HepG2 (cell line): ENCODE data around the gene PMVK. TPM values are rescaled to one million over a fixed set of nuclear protein-coding genes. Genes with fewer than 3 reads are reported as not detected.
A peak's percentile ranks its signal among the peaks of the same experiment; 100 is the strongest.

Source experiments
- HCFC1 ChIP-seq: fragments of 150-350 bp; IDR thresholded peaks from 2 replicates; pipeline ENCODE4 v1.6.1; 2014; ENCODE audit warnings: low read depth, low read length
- HNRNPH1 ChIP-seq: fragments of 200-400 bp; formaldehyde crosslinking; optimal IDR thresholded peaks from 2 replicates; pipeline ENCODE3; 2017; ENCODE audit warnings: mild to moderate bottlenecking, low read depth, low read length
- MAFK ChIP-seq, 2 experiments: IDR thresholded peaks in 1 of 2; conservative IDR thresholded peaks in 1 of 2; 2 replicates each; pipeline ENCODE4 v1.6.1; 2011; ENCODE audit warnings: improper control_type of control experiment in 2 of 2, low read length in 2 of 2
- PCBP2 ChIP-seq: fragments of 200-400 bp; formaldehyde crosslinking; optimal IDR thresholded peaks from 2 replicates; pipeline ENCODE3; 2018; ENCODE audit warnings: low read length, low read depth; ENCODE audit not compliant: poor library complexity, severe bottlenecking
- TEAD2 ChIP-seq: sonication (generic); formaldehyde crosslinking; IDR thresholded peaks from 2 replicates; pipeline ENCODE4 v1.9.0; 2021; ENCODE audit warnings: missing genetic modification reagents
- ZC3H4 ChIP-seq: sonication (generic); formaldehyde crosslinking; IDR thresholded peaks from 2 replicates; pipeline ENCODE4 v1.4.0; 2020; ENCODE audit warnings: missing genetic modification reagents, borderline replicate concordance
- ZNF343 ChIP-seq: sonication (generic); formaldehyde crosslinking; IDR thresholded peaks from 2 replicates; pipeline ENCODE4 v1.4.0; 2020; ENCODE audit warnings: mild to moderate bottlenecking, missing genetic modification reagents
- ZNF383 ChIP-seq: sonication (generic); formaldehyde crosslinking; IDR thresholded peaks from 2 replicates; pipeline ENCODE4 v1.4.0; 2020; ENCODE audit warnings: missing genetic modification reagents, mild to moderate bottlenecking, borderline replicate concordance
- polyA plus RNA-seq, 8 experiments: library from polyadenylated mRNA; depleted of rRNA in 3 of 8; stranded (reverse) in 7 of 8; unstranded in 1 of 8; fragments of >200 nt; fragmentation: Illumina TruSeq in 4 of 8; extraction: Trizol in 4 of 8; gene quantifications; 2 replicates each; pipeline versions ENCODE4 v1.2.1 to v1.2.3, GENCODE V29; 2011 to 2016; ENCODE audit warnings: low read depth in 4 of 8, missing spikeins in 1 of 8, mixed read lengths in 1 of 8; ENCODE audit not compliant: insufficient read depth in 1 of 8
- total RNA-seq, 5 experiments: library from RNA; depleted of rRNA; stranded (reverse); fragments of >200 nt; fragmentation: Illumina TruSeq; extraction: Trizol; gene quantifications; 2 replicates each; pipeline ENCODE4 v1.2.3, GENCODE V29; 2016; ENCODE audit warnings: low read depth in 1 of 5
- TF ChIP-seq, protein P1 (sequence below): sonication (generic); formaldehyde crosslinking; IDR thresholded peaks from 2 replicates; pipeline ENCODE4 v1.4.0; 2020; ENCODE audit warnings: missing genetic modification reagents
- TF ChIP-seq, protein P2 (sequence below): sonication (generic); formaldehyde crosslinking; IDR thresholded peaks from 2 replicates; pipeline ENCODE4 v1.4.0; 2020; ENCODE audit warnings: missing genetic modification reagents, borderline replicate concordance
- TF ChIP-seq, protein P3 (sequence below): sonication (generic); formaldehyde crosslinking; IDR thresholded peaks from 2 replicates; pipeline ENCODE4 v1.5.1; 2020; ENCODE audit warnings: missing genetic modification reagents, mild to moderate bottlenecking, borderline replicate concordance
- TF ChIP-seq, protein P4 (sequence below): sonication (generic); formaldehyde crosslinking; IDR thresholded peaks from 2 replicates; pipeline ENCODE4 v1.4.0; 2020; ENCODE audit warnings: mild to moderate bottlenecking, missing genetic modification reagents
- TF ChIP-seq, protein P5 (sequence below): sonication (generic); formaldehyde crosslinking; IDR thresholded peaks from 2 replicates; pipeline ENCODE4 v1.4.0; 2020; ENCODE audit warnings: mild to moderate bottlenecking, missing genetic modification reagents
- TF ChIP-seq, protein P6 (sequence below): IDR thresholded peaks from 2 replicates; pipeline ENCODE4 v1.6.1; 2016; ENCODE audit warnings: low read depth, borderline replicate concordance
- TF ChIP-seq, protein P7 (sequence below): sonication (generic); formaldehyde crosslinking; IDR thresholded peaks from 2 replicates; pipeline ENCODE4 v1.5.1; 2020; ENCODE audit warnings: mild to moderate bottlenecking, missing genetic modification reagents

Gene PMVK
- total and polyA plus RNA-seq, 2 of the 13 experiments (the other 11 are each of a cell fraction or from before 2014, with no cell fraction given) = 3.9 to 12.6 TPM

DNA sequence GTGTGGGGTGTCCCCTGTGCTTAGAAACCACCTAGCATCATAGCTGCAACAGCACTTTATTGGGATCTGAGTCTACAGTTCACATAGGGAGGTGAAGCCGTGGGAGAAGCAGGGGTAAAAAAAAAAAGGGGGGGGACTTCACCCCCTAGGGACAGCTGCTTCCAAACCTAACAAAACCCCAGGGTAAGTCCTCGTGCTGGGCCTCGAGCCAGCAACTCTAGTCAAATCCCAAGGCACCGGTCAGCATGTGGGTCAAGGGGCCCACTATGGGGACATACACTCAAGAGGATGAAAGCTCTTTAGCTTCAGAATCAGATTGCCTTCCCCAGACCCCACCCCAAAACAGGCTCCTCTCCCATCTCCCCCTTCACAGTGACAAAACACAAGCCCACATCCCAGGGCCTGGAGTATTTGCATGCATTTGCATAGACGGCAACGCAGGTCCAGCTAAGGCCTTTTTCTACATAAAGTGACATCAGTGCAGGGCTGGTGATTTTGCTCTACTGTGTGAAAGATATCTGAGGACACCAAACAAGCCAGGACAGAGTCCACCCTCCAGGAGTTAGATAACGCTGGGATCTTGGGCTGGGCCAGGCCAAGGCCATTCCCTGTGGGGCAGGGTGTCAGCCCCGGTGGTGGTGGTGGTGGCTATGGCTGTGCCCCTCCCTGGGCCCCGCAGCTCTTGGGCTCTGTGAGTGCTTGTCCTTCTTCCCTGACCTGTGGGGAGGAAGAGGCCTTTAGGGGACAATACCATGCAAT is 8.1 kb upstream of the PMVK start (continued):
- TF ChIP-seq HCFC1 (no peak), TEAD2 (CRISPR knock-in tag) (no peak), MAFK (conservative IDR thresholded peaks at IDR 0.05 in 1 of 2, IDR thresholded peaks at IDR 0.05 in 1 of 2; ENCODE audit: low read length in 2 of 2) (no peak), PCBP2 (no peak), ZC3H4 (CRISPR knock-in tag) (no peak), ZNF383 (CRISPR knock-in tag) (no peak), ZNF343 (no peak), HNRNPH1 (no peak)
- TF ChIP-seq, protein P1, sequence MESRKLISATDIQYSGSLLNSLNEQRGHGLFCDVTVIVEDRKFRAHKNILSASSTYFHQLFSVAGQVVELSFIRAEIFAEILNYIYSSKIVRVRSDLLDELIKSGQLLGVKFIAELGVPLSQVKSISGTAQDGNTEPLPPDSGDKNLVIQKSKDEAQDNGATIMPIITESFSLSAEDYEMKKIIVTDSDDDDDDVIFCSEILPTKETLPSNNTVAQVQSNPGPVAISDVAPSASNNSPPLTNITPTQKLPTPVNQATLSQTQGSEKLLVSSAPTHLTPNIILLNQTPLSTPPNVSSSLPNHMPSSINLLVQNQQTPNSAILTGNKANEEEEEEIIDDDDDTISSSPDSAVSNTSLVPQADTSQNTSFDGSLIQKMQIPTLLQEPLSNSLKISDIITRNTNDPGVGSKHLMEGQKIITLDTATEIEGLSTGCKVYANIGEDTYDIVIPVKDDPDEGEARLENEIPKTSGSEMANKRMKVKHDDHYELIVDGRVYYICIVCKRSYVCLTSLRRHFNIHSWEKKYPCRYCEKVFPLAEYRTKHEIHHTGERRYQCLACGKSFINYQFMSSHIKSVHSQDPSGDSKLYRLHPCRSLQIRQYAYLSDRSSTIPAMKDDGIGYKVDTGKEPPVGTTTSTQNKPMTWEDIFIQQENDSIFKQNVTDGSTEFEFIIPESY (CRISPR knock-in tag) = no peak
- TF ChIP-seq, protein P2, sequence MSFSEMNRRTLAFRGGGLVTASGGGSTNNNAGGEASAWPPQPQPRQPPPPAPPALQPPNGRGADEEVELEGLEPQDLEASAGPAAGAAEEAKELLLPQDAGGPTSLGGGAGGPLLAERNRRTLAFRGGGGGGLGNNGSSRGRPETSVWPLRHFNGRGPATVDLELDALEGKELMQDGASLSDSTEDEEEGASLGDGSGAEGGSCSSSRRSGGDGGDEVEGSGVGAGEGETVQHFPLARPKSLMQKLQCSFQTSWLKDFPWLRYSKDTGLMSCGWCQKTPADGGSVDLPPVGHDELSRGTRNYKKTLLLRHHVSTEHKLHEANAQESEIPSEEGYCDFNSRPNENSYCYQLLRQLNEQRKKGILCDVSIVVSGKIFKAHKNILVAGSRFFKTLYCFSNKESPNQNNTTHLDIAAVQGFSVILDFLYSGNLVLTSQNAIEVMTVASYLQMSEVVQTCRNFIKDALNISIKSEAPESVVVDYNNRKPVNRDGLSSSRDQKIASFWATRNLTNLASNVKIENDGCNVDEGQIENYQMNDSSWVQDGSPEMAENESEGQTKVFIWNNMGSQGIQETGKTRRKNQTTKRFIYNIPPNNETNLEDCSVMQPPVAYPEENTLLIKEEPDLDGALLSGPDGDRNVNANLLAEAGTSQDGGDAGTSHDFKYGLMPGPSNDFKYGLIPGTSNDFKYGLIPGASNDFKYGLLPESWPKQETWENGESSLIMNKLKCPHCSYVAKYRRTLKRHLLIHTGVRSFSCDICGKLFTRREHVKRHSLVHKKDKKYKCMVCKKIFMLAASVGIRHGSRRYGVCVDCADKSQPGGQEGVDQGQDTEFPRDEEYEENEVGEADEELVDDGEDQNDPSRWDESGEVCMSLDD = peak; percentile 12; the same call in 1 of the 2 replicates
- TF ChIP-seq, protein P3, sequence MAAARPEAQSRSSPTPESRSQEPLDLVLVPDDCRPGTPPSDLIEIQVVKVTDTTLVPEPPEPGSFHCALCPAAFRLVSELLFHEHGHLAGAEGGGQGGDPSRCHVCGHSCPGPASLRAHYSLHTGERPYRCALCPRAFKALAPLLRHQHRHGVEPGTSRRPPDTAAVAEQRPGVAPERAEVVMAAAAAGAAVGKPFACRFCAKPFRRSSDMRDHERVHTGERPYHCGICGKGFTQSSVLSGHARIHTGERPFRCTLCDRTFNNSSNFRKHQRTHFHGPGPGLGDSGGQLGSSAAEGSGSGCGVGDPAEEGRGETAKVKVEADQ (CRISPR knock-in tag) = peak; percentile 47; the same call in 1 of the 2 replicates
- TF ChIP-seq, protein P4, sequence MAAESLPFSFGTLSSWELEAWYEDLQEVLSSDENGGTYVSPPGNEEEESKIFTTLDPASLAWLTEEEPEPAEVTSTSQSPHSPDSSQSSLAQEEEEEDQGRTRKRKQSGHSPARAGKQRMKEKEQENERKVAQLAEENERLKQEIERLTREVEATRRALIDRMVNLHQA (CRISPR knock-in tag) = no peak
- TF ChIP-seq, protein P5, sequence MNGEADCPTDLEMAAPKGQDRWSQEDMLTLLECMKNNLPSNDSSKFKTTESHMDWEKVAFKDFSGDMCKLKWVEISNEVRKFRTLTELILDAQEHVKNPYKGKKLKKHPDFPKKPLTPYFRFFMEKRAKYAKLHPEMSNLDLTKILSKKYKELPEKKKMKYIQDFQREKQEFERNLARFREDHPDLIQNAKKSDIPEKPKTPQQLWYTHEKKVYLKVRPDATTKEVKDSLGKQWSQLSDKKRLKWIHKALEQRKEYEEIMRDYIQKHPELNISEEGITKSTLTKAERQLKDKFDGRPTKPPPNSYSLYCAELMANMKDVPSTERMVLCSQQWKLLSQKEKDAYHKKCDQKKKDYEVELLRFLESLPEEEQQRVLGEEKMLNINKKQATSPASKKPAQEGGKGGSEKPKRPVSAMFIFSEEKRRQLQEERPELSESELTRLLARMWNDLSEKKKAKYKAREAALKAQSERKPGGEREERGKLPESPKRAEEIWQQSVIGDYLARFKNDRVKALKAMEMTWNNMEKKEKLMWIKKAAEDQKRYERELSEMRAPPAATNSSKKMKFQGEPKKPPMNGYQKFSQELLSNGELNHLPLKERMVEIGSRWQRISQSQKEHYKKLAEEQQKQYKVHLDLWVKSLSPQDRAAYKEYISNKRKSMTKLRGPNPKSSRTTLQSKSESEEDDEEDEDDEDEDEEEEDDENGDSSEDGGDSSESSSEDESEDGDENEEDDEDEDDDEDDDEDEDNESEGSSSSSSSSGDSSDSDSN (CRISPR knock-in tag) = no peak; the same call in 1 of the 2 replicates
- TF ChIP-seq, protein P6, sequence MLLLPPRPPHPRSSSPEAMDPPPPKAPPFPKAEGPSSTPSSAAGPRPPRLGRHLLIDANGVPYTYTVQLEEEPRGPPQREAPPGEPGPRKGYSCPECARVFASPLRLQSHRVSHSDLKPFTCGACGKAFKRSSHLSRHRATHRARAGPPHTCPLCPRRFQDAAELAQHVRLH = no peak; the same call in 1 of the 2 replicates
- TF ChIP-seq, protein P7, sequence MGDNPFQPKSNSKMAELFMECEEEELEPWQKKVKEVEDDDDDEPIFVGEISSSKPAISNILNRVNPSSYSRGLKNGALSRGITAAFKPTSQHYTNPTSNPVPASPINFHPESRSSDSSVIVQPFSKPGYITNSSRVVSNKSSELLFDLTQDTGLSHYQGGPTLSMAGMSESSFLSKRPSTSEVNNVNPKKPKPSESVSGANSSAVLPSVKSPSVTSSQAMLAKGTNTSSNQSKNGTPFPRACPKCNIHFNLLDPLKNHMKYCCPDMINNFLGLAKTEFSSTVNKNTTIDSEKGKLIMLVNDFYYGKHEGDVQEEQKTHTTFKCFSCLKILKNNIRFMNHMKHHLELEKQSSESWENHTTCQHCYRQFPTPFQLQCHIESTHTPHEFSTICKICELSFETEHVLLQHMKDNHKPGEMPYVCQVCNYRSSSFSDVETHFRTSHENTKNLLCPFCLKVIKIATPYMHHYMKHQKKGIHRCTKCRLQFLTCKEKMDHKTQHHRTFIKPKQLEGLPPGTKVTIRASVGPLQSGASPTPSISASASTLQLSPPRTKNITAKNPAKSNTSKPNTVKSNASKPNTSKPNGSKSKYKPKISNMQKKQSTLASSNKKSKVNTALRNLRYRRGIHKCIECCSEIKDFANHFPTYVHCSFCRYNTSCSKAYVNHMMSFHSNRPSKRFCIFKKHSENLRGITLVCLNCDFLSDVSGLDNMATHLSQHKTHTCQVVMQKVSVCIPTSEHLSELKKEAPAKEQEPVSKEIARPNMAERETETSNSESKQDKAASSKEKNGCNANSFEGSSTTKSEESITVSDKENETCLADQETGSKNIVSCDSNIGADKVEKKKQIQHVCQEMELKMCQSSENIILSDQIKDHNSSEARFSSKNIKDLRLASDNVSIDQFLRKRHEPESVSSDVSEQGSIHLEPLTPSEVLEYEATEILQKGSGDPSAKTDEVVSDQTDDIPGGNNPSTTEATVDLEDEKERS (CRISPR knock-in tag) = peak; percentile 52; the same call in 1 of the 2 replicates
